GM21390 (cell line): Measurements from ENCODE around the gene UBE2O.

Source experiments
- ATAC-seq: cut with Tn5 transposase; IDR thresholded peaks from one replicate; pipeline ENCODE4 v1.9.1; 2021; ENCODE audit not compliant: unreplicated experiment

UBE2O gene

DNA sequence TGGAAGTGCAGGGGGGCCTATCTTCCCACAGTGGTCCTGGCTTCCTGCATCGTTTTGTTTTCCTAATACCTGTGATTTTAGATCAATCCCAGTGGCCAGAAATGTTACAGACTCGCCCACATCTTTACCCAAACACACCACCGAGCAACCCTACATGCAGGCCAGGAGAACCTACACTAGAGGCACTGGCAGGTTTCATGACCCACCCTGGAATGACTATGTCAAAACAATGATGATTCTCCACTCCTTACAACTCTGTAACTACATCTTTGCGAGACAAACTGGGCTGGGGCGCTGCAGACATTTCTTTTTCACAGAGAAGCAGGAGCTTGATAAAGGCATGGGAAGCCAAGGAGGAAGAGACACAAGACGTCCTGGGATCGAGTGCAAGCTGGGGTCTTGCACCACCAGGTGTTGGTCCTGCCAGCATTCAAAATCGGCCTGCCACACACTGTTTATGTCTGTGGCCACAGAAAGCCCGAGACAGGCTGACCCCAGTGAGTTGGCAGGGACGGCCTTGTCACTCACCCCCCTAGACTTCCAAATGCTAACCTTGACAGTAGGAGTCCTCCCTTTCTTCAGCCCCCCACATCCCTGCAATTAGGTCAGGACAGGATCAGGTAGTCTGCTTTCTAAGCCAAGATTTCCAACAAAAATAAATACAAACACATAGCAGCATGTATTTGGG, 32.5 kb downstream of the UBE2O start:
- no peak for ATAC-seq

- no peak for ATAC-seq
Measured at GRCh38 chr17:76419576-76420260, 33.2 kb downstream of the UBE2O start.

DNA sequence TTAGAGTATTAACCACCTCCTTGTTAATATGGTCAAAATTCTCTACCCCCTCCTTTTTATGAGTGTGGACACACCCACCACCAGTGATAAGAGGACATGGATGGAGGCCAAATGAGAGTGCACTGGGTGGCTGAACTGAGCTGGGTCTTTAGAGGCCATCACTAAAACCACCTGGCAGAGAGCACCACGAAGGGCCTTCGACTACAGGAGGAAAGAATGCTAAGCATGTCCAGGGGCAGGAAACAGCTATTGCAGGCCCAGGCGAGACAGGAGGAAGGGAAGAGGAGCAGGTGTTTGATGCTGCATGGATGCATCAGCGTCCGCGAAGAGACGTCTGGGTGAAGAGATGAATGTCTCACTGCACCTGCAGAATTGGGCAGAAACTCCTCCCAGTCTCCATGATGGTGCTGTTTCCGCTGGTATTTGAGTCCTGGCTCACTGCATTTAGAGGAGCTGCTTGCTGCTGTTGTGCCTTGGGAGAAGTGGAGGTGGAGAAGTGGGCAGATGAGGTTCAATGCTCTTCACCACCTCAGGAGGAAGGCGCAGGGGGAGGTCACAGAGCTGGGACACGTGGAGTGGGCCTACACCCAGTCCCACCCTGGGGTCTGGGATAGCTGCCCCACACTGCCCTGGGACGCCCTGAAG, 35.3 kb downstream of the UBE2O start:
- no peak for ATAC-seq

GRCh38 chr17:76416899-76417298, 36.1 kb downstream of the UBE2O start:
- no peak for ATAC-seq

DNA sequence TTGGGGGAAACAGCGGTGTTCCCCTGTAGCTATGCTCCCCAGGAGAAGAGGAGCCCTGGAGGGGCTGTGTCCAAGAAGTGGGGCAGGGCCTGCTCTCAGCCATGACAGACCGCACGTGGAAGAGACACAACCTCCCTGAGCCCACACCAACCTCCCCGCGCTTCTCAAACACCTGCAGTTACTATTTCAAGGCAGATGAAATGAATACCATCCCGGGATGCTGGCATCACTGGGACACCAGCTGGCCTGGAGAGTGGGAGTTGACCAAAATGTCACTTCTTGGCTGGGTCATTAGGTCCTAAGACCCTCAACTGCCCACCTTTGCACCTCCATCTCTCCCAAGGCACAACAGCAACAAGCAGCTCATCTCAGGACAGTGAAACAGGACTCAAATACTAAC, 36.5 kb downstream of the UBE2O start:
- ATAC-seq: no peak

- ATAC-seq: no peak
Measured at GRCh38 chr17:76415786-76416185, 37.2 kb downstream of the UBE2O start.

- no peak for ATAC-seq
Measured at GRCh38 chr17:76414334-76415295, 38.3 kb downstream of the UBE2O start.

- no peak for ATAC-seq
Measured at GRCh38 chr17:76411247-76411646, 41.7 kb downstream of the UBE2O start.

- no peak for ATAC-seq
Measured at GRCh38 chr17:76410328-76410965, 42.5 kb downstream of the UBE2O start.

DNA sequence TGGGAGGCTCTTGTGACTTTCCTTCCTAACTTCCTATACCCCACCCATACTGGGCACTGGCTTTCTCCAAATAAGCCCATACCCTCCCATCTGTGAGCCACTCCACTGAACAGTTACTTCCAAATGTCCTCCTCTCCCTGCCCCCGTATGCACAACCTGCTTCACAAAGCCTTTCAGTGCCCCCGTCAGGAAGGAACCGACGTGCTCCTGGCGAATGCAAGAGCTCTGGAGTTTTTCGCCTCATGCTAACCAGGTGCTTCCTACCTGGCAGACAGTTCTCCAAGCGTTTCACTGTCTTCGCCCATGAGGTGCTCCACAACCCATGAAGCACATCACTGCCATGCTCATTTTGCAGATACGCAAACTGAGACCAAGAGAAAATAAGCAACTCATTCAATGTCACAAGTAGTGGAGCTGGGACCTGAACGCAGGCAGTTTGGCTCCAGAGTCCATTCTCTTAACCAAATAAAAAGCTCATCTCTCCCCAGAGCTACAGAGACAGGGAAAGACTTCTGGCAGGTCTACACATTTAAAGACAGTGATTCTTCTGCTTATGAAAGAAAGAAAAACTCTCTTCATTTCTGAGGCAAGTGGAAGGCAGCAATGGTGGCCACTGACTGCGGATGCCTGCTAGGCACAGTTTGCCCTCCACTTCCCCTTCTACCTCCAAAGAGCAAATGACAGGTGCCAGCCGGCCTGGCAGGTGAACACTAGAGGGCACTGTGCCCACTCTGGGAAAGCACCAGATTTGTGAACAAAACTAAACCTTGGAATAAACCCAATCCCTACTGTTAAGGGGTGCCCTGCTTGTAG, 44.7 kb downstream of the UBE2O start:
- no peak for ATAC-seq

DNA sequence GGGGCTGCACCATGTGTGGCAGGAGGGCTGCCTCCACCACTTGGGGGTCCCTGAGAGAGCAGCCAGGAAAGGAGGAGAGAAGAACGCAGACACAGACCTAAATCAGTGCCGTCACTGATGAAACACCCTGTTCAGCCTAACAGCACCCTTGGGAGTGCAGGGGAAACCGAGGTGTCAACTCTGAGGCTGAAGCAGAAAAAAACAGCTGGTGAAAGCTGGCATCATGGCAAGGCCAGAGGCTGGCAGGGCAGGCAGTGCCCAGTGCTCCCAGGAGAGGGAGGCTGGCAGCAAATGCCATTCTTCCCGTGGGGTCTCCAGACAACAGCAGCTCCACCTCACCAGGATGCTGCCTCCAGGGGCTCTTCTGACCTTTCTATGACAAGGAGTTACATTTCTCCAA, 45.4 kb downstream of the UBE2O start:
- ATAC-seq: no peak

DNA sequence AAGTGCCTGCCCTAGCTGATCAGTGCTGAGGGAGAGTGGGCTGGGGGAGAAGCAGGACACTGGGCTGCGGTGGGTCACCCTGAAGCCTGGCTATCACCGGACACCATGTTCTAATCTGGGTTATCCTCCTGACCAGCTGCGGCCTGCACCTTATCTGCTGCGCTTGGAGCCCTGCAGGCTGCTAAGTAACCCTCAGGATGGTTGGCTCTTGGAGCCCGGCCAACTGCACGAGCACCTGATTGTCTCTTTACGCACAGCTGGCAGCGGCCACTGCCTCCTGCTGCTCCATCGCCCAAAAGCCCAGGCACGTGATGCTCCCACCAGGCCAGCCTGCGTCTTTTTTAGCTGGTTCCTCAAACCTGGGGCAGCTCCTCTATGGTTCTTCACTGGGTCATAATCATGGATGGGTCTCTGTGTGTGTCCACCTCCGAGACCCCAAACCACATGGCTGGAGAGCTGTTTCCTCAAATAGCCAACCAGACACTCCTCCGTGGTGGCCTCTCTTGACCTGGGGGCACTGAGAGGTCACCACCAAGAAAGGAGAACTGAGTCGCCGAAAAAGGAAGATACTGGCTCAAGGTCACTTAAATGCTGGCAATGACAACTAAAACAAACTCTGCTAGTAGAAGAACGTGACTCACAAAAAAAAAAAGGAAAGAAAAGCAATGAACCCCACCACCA, 46.8 kb downstream of the UBE2O start:
- no peak for ATAC-seq

- no peak for ATAC-seq
Measured at GRCh38 chr17:76405607-76405966, 47.4 kb downstream of the UBE2O start.

GRCh38 chr17:76404976-76405563, 47.9 kb downstream of the UBE2O start:
- ATAC-seq: no peak

GRCh38 chr17:76404256-76404655, 48.7 kb downstream of the UBE2O start:
- ATAC-seq: no peak

GRCh38 chr17:76402711-76403110, 50.2 kb downstream of the UBE2O start:
- no peak for ATAC-seq

GRCh38 chr17:76399175-76400172, 53.5 kb downstream of the UBE2O start:
- no peak for ATAC-seq
